HEK293T (cell line): ENCODE measurements around the gene GPR17.

Experiments
- FOXM1 ChIP-seq: fragments of 450-650 bp; IDR thresholded peaks from 2 replicates; pipeline ENCODE4 v1.6.1; 2017; ENCODE audit warnings: mild to moderate bottlenecking, borderline replicate concordance
- HDGF ChIP-seq: fragments of 450-650 bp; IDR thresholded peaks from 2 replicates; pipeline ENCODE4 v1.6.1; 2017; ENCODE audit warnings: antibody characterized with exemption, borderline replicate concordance
- SP1 ChIP-seq: fragments of 450-650 bp; IDR thresholded peaks from 2 replicates; pipeline ENCODE4 v1.6.1; 2017
- SUZ12 ChIP-seq: fragments of 450-650 bp; IDR thresholded peaks from 2 replicates; pipeline ENCODE4 v1.6.1; 2016; ENCODE audit warnings: mild to moderate bottlenecking
- ZNF384 ChIP-seq: fragments of 450-650 bp; IDR thresholded peaks from 2 replicates; pipeline ENCODE4 v1.6.1; 2016

GRCh38 chr2:127618551-127619202, 27.3 kb upstream of the GPR17 start:
- no peak for TF ChIP-seq SUZ12
- no peak for TF ChIP-seq FOXM1
- TF ChIP-seq ZNF384: no peak
- no peak for TF ChIP-seq HDGF
- no peak for TF ChIP-seq SP1
